Measurements from ENCODE around the gene KCNAB1. TPM values are rescaled to one million over a fixed set of nuclear protein-coding genes. Genes with fewer than 3 reads are reported as not detected.

KCNAB1 gene
- total RNA-seq, 2 donors from 2014 or later = 0.07 to 0.74 TPM

DNA sequence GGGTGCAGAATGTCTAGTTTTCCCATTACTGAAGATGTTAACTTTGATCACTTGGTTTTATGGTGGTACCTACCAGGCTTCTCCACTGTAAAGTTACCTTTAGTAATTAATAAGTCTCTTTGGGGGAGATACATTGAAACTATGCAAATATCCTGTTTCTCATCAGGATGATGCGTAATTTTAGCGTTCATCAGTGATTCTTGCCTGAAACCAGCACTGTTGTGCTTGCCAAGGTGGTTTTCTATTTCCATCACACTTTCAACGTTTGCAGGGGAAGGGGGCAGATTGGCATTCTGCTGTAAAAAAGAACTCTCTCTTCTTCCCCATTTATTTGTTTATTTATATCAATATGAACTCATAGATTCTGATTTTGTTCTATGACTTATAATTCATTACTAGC, 373.5 kb downstream of the KCNAB1 start:
- TF ChIP-seq, protein P1, sequence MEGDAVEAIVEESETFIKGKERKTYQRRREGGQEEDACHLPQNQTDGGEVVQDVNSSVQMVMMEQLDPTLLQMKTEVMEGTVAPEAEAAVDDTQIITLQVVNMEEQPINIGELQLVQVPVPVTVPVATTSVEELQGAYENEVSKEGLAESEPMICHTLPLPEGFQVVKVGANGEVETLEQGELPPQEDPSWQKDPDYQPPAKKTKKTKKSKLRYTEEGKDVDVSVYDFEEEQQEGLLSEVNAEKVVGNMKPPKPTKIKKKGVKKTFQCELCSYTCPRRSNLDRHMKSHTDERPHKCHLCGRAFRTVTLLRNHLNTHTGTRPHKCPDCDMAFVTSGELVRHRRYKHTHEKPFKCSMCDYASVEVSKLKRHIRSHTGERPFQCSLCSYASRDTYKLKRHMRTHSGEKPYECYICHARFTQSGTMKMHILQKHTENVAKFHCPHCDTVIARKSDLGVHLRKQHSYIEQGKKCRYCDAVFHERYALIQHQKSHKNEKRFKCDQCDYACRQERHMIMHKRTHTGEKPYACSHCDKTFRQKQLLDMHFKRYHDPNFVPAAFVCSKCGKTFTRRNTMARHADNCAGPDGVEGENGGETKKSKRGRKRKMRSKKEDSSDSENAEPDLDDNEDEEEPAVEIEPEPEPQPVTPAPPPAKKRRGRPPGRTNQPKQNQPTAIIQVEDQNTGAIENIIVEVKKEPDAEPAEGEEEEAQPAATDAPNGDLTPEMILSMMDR (IDR thresholded peaks at IDR 0.05) = no peak
- no peaks in the 10 kb centered on the region for H3K36me3 ChIP-seq
- DNase-seq = no peak
- no peaks in the 10 kb centered on the region for H3K9me3 ChIP-seq
- H3K27ac ChIP-seq = no peak overlapping the region
- H3K27me3 ChIP-seq = no peaks in the 10 kb centered on the region
- no peak overlapping the region for H3K4me3 ChIP-seq
- intact Hi-C loops (cut with DNase I) = no loop called here
- H3K9ac ChIP-seq (ENCODE audit: low read depth in 2 of 2, low read length in 2 of 2) = no peak overlapping the region
- H3K4me1 ChIP-seq = no peaks in the 10 kb centered on the region

DNA sequence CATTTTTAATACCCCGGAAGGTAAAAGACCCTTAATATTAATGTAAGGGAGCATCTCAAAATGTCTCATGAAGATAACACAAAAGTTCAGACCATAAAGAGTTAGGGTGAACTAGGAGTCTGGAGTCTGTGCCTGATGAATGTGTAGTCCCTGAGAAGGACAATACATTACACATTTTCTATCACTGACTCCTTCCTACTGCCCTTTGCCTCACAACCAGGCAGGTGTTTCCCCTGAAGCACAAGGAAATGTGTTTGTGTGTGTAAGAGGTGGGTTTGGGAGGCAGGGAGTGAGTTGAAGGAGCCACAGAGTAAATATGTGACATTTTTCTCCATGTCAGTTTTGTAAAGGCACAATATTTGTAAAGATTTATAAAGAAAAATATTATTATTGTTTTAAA, 375.4 kb downstream of the KCNAB1 start:
- H3K9me3 ChIP-seq = no peaks in the 10 kb centered on the region
- no peaks in the 10 kb centered on the region for H3K36me3 ChIP-seq
- TF ChIP-seq, protein P1 (IDR thresholded peaks at IDR 0.05) = no peak
- no peak for DNase-seq
- no peak overlapping the region for H3K9ac ChIP-seq (ENCODE audit: low read depth in 2 of 2, low read length in 2 of 2)
- intact Hi-C loops (cut with DNase I) = no loop called here
- H3K27ac ChIP-seq = no peak overlapping the region
- no peaks in the 10 kb centered on the region for H3K27me3 ChIP-seq
- no peak overlapping the region for H3K4me3 ChIP-seq
- H3K4me1 ChIP-seq = no peaks in the 10 kb centered on the region

DNA sequence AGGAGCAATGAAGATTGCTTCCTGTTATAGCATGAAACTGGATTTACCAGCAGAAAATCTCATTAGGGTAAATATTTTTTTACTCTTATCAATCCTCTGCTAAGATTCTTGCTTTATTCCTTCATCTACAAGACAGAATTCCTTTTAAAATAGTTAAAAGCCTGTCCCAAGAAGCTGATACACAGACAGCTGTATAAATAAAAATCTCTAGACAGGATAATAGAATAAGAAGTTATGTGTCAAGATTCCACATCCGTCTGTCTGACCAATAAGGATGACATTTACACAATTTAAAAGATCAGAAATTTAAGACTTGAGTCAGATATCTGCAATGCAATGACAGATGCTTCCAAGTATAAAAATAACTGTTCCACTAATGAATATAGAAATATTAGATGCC, 376.9 kb downstream of the KCNAB1 start:
- no peak overlapping the region for H3K9ac ChIP-seq (ENCODE audit: low read depth in 2 of 2, low read length in 2 of 2)
- no peaks in the 10 kb centered on the region for H3K27me3 ChIP-seq
- no peak overlapping the region for H3K27ac ChIP-seq
- no peaks in the 10 kb centered on the region for H3K4me1 ChIP-seq
- H3K36me3 ChIP-seq = no peaks in the 10 kb centered on the region
- H3K4me3 ChIP-seq = no peak overlapping the region
- TF ChIP-seq, protein P1 (IDR thresholded peaks at IDR 0.05) = no peak
- intact Hi-C loops (cut with DNase I) = no loop called here
- DNase-seq = no peak
- H3K9me3 ChIP-seq = no peaks in the 10 kb centered on the region

DNA sequence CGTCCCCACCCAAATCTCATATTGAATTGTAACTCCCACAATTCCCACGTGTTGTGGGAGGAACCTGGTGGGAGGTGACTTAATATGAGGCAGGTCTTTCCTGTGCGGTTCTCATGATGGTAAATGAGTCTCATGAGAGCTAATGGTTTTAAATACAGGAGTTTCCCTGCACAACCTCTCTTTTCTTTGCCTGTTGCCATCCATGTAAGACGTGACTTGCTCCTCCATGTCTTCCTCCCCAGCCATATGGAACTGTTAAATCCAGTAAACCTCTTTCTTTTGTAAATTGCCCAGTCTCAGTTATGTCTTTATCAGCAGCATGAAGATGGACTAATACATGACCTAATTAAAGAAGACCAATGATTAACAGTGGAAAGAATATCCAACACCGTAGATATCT, 377.9 kb downstream of the KCNAB1 start:
- no peaks in the 10 kb centered on the region for H3K36me3 ChIP-seq
- H3K27me3 ChIP-seq = no peaks in the 10 kb centered on the region
- H3K4me1 ChIP-seq = no peaks in the 10 kb centered on the region
- no peak overlapping the region for H3K4me3 ChIP-seq
- intact Hi-C loops (cut with DNase I) = no loop called here
- H3K27ac ChIP-seq = no peak overlapping the region
- TF ChIP-seq, protein P1 (IDR thresholded peaks at IDR 0.05) = no peak
- DNase-seq = no peak
- H3K9ac ChIP-seq (ENCODE audit: low read depth in 2 of 2, low read length in 2 of 2) = no peak overlapping the region
- no peaks in the 10 kb centered on the region for H3K9me3 ChIP-seq

DNA sequence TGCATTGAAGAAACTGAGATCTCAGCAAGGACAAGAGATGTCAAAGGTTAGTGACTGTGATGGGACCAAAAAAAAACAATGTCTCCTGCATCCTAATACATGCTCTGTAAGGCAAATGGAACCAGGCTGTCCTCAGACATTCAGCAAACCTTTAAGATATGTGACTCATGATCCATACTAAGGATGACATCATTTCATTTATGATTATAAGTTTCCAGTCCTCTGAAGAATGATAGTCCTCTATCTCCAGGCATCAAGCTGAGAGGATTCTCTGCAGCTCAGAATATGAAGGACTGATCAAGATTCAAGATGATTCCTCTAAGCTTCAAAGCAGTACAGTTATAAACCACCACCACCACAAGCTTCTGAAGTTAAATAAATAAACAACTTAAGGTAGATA, 386.9 kb downstream of the KCNAB1 start:
- no peaks in the 10 kb centered on the region for H3K9me3 ChIP-seq
- no peak for DNase-seq
- intact Hi-C loops (cut with DNase I) = loop anchor here (5.0 kb wide), 1 partner anchor 355 kb away; no protein-coding TSS in a partner anchor
- no peak overlapping the region for H3K4me3 ChIP-seq
- H3K9ac ChIP-seq (ENCODE audit: low read depth in 2 of 2, low read length in 2 of 2) = no peak overlapping the region
- H3K27me3 ChIP-seq = no peaks in the 10 kb centered on the region
- no peaks in the 10 kb centered on the region for H3K36me3 ChIP-seq
- H3K4me1 ChIP-seq = no peaks in the 10 kb centered on the region
- no peak overlapping the region for H3K27ac ChIP-seq
- TF ChIP-seq, protein P1 (IDR thresholded peaks at IDR 0.05) = no peak

All from colonic mucosa (tissue), 4 donors.